Measurements from ENCODE around the gene C1QB. TPM values are rescaled to one million over a fixed set of nuclear protein-coding genes. Genes with fewer than 3 reads are reported as not detected.

C1QB gene
- total and polyA plus RNA-seq, 2 of the 4 experiments (the other 2 are of a cell fraction), result not detected

DNA sequence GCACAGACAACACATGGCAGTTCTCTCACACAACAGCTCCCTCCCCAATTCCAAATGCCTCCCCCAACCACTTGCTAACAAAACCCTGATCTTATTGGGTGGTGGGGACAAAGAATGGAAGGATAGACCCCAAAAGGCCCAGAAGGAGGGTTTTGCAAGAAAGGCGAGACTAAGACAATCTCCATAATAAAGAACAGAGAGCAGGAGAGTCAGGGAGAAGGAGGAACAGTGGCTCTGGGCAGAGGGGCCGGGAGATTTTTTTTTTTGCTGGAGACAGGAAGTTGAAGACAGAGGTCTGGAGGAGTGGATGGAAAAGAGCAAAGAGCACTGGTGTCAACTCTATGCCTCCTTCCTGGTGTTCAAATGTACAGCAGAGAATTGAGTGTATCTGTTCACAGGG is 23.1 kb upstream of the C1QB start:
- in situ Hi-C loops (cut with MboI; ENCODE audit: low sequenced_read_pairs), result no loop called here
- H3K4ac ChIP-seq (ENCODE audit: low read depth, low read length), result no peak overlapping the region

More for the DNA sequence above, 23.1 kb upstream of the C1QB start:
- H3K9me3 ChIP-seq (ENCODE audit: control insufficient read depth, insufficient read depth, low read length), result no peaks in the 10 kb centered on the region; the same call in 1 of the 2 replicates
- H3K4me1 ChIP-seq (ENCODE audit: control insufficient read depth, insufficient read depth, low read length), result no peaks in the 10 kb centered on the region
- H3K4me3 ChIP-seq (ENCODE audit: insufficient read depth, low read depth, low read length), result no peak overlapping the region
- no peaks in the 10 kb centered on the region for H3K79me1 ChIP-seq (ENCODE audit: low read depth in 1 of 2, low read length in 2 of 2)
- no peak overlapping the region for H2BK20ac ChIP-seq (ENCODE audit: low read depth, low read length)
- H4K5ac ChIP-seq (ENCODE audit: low read depth, low read length), result no peak overlapping the region
- peaks cover 73% of the 10 kb centered on the region for H3K27me3 ChIP-seq (ENCODE audit: control insufficient read depth, insufficient read depth, low read length)
- no CpG with 5 or more reads among the region's 2 CpGs for WGBS, 2 experiments (ENCODE audit: extremely low coverage in 2 of 2, insufficient read length in 1 of 2)
- H2BK120ac ChIP-seq (ENCODE audit: low read depth, low read length), result no peak overlapping the region
- H3K27ac ChIP-seq (ENCODE audit: insufficient read depth, low read length), result no peak overlapping the region
- ChIA-PET CTCF (no interaction called here), POLR2A (ENCODE audit: unreplicated experiment) (no interaction called here)
- no peak overlapping the region for H2BK5ac ChIP-seq (ENCODE audit: low read depth, low read length, poor library complexity, severe bottlenecking)
- no peak overlapping the region for H3K56ac ChIP-seq (ENCODE audit: extremely low read depth, insufficient read depth, low read length)
- no peak overlapping the region for H3K18ac ChIP-seq (ENCODE audit: low read depth, low read length)
- H3K4me2 ChIP-seq (ENCODE audit: low read depth, low read length), result no peak overlapping the region
- no peak overlapping the region for H3K23ac ChIP-seq (ENCODE audit: low read depth, low read length)
- no peak overlapping the region for H3K14ac ChIP-seq (replicated peaks; ENCODE audit: low read depth, low read length)
- no peak overlapping the region for H2AK9ac ChIP-seq (replicated peaks; ENCODE audit: low read depth, low read length, poor library complexity)
- H2AK5ac ChIP-seq (ENCODE audit: low read depth, low read length), result no peak overlapping the region
- H4K91ac ChIP-seq (ENCODE audit: insufficient read depth, low read depth, low read length), result no peak overlapping the region
- H4K20me1 ChIP-seq (ENCODE audit: insufficient read depth, low read length), result peaks cover 3% of the 10 kb centered on the region; the same call in 1 of the 2 replicates
- H4K8ac ChIP-seq (ENCODE audit: low read depth in 2 of 2, low read length in 2 of 2), result no peak overlapping the region
- H3K36me3 ChIP-seq (ENCODE audit: control insufficient read depth, insufficient read depth, low read length), result no peaks in the 10 kb centered on the region
- H2AFZ ChIP-seq (replicated peaks; ENCODE audit: low read length, poor library complexity), result no peak overlapping the region
- intact Hi-C loops (cut with micrococcal nuclease), result no loop called here
- no peaks in the 10 kb centered on the region for H3K9me1 ChIP-seq (ENCODE audit: insufficient read depth, low read length)
- no peak overlapping the region for H3K9ac ChIP-seq (ENCODE audit: low read depth, low read length)
- H2BK15ac ChIP-seq (ENCODE audit: low read depth, low read length), result no peak overlapping the region
- no peak for DNase-seq
- ATAC-seq (ENCODE audit: low read depth), result no peak
- BruUV-seq (replicated peaks), result no TSS peak
- no peak for TF ChIP-seq POLR2A (IDR thresholded peaks at IDR 0.05; ENCODE audit: low read depth, low read length)
- TF ChIP-seq MAZ (IDR thresholded peaks at IDR 0.05; ENCODE audit: borderline replicate concordance, low read depth, low read length), result no peak
- TF ChIP-seq CEBPB (IDR thresholded peaks at IDR 0.05; ENCODE audit: low read depth, low read length), result no peak
- no peak for TF ChIP-seq RCOR1 (IDR thresholded peaks at IDR 0.05; ENCODE audit: insufficient replicate concordance, low read length)
- no peak for TF ChIP-seq CTCF (conservative IDR thresholded peaks at IDR 0.05; ENCODE audit: low read depth, low read length)
- TF ChIP-seq MXI1 (IDR thresholded peaks at IDR 0.05; ENCODE audit: borderline replicate concordance, low read depth, low read length), result no peak
- TF ChIP-seq FOS (IDR thresholded peaks at IDR 0.05; ENCODE audit: low read depth, low read length), result no peak
- no peak for TF ChIP-seq BHLHE40 (IDR thresholded peaks at IDR 0.05; ENCODE audit: low read depth, low read length)
- TF ChIP-seq, protein P1, sequence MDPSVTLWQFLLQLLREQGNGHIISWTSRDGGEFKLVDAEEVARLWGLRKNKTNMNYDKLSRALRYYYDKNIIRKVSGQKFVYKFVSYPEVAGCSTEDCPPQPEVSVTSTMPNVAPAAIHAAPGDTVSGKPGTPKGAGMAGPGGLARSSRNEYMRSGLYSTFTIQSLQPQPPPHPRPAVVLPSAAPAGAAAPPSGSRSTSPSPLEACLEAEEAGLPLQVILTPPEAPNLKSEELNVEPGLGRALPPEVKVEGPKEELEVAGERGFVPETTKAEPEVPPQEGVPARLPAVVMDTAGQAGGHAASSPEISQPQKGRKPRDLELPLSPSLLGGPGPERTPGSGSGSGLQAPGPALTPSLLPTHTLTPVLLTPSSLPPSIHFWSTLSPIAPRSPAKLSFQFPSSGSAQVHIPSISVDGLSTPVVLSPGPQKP (IDR thresholded peaks at IDR 0.05; ENCODE audit: borderline replicate concordance, low read depth, low read length), result no peak
- TF ChIP-seq MAFK (IDR thresholded peaks at IDR 0.05; ENCODE audit: low read depth, low read length), result no peak
- no peak for TF ChIP-seq CHD1 (IDR thresholded peaks at IDR 0.05; ENCODE audit: low read depth, low read length)
- dilution Hi-C loops (cut with HindIII; ENCODE audit: low sequenced_read_pairs, unreplicated experiment), result no loop called here
